Astrocyte (in vitro differentiated cells and primary cell): ENCODE measurements around the gene TRPM6.

Experiments
- CTCF ChIP-seq: IDR thresholded peaks from 2 replicates; pipeline ENCODE4 v1.5.1; 2011; ENCODE audit warnings: low read depth, mild to moderate bottlenecking, inconsistent platforms, low read length, moderate library complexity; ENCODE audit not compliant: insufficient read depth
- EZH2 ChIP-seq: IDR thresholded peaks from 2 replicates; pipeline ENCODE4 v1.6.1; 2012; ENCODE audit warnings: mild to moderate bottlenecking, low read length, inconsistent platforms; ENCODE audit not compliant: insufficient read depth

DNA sequence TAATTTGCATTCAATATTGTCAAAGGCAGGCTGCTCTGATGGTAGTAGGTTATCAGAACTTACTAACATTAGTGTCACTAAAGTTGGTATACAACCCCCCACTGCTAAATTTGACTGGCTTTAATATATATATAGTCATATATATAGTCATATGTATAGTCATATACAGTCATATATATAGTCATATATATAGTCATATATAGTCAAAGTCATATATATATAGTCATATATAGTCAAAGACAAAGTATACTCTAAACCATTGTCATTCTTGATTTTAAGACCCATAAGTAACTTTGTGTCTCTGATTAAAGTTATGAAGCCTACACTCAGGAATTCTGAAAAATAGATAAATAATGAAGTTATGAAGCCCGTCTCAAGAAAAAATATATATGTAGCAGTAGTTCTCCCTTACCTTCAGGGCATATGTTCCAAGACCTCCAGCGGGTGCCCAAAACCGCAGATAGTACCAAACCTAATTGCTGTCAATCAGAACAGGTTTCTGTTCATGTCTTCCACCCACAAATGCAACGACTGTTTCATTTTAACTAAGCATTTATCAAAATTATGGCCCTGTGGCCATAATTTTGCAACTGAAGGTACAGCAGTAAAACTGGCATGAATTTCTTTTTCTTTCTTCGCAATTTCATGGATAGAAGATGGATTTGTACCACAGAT lies 40.1 kb downstream of the TRPM6 start:
- TF ChIP-seq CTCF = no peak
- no peak for TF ChIP-seq EZH2
